T-cell (primary cell): ENCODE measurements around the gene VAMP2. TPM values are rescaled to one million over a fixed set of nuclear protein-coding genes. Genes with fewer than 3 reads are reported as not detected.
A peak's percentile ranks its signal among the peaks of the same experiment; 100 is the strongest.

Experiments used
- ATAC-seq, 4 experiments: fragments of 200-7000 bp in 3 of 4; fragments of 150-1000 bp in 1 of 4; cut with Tn5 transposase; replicated peaks in 1 of 4; 1 replicate in 3 of 4; 2 replicates in 1 of 4; pipeline ENCODE4 v1.10.0; 2021; ENCODE audit warnings: moderate library complexity in 3 of 4, mild to moderate bottlenecking in 2 of 4, moderate number of reproducible peaks in 1 of 4
- CTCF ChIA-PET, 2 donors: fragments of 300-600 bp; sonication (Branson Sonifier 250); formaldehyde crosslinking; loops; one replicate each; lab custom pipeline; 2022; ENCODE audit warnings: antibody characterized with exemption in 2 of 2; lab: Charles Lee
- POLR2A ChIA-PET, 2 donors: fragments of 300-600 bp; sonication (Branson Sonifier 250); formaldehyde crosslinking; loops; one replicate each; lab custom pipeline; 2022; ENCODE audit warnings: antibody characterized with exemption in 2 of 2; lab: Charles Lee
- DNase-seq, 35 experiments: peaks; one replicate each; pipeline versions ENCODE4 v3.0.0 to v3.0.0-alpha.2; 2013 to 2023
- H3K27ac ChIP-seq: one replicate; pipeline ENCODE4 v1.5.1; 2013; ENCODE audit warnings: low read length
- H3K27me3 ChIP-seq, 2 experiments: replicated peaks in 1 of 2; 1 replicate in 1 of 2; 2 replicates in 1 of 2; pipeline versions ENCODE4 v1.6.1 to v1.7.0; 2013; ENCODE audit warnings: low read length in 1 of 2, mixed read lengths in 1 of 2; ENCODE audit not compliant: control insufficient read depth in 2 of 2, insufficient read depth in 2 of 2; ENCODE audit errors: extremely low read depth in 1 of 2
- H3K36me3 ChIP-seq, 2 donors: 1 replicate in 1 of 2; 2 replicates in 1 of 2; pipeline versions ENCODE4 v1.6.1 to v1.7.0; 2013; ENCODE audit warnings: low read length in 1 of 2; ENCODE audit not compliant: control insufficient read depth in 2 of 2, insufficient read depth in 1 of 2; ENCODE audit errors: extremely low read depth in 1 of 2
- H3K4me1 ChIP-seq, 2 experiments: 1 replicate in 1 of 2; 2 replicates in 1 of 2; pipeline versions ENCODE4 v1.6.1 to v1.7.0; 2013; ENCODE audit warnings: low read length in 2 of 2, mixed read lengths in 1 of 2; ENCODE audit not compliant: insufficient read depth in 2 of 2, control insufficient read depth in 1 of 2; ENCODE audit errors: extremely low read depth in 1 of 2
- H3K4me3 ChIP-seq, 2 donors: 1 replicate in 1 of 2; 2 replicates in 1 of 2; pipeline versions ENCODE4 v1.5.1 to v1.7.0; 2013; ENCODE audit warnings: mild to moderate bottlenecking in 2 of 2, low read length in 1 of 2, moderate library complexity in 1 of 2; ENCODE audit not compliant: control insufficient read depth in 1 of 2; ENCODE audit errors: extremely low read depth in 1 of 2
- H3K9me3 ChIP-seq: 2 replicates; pipeline ENCODE4 v1.7.0; 2013
- H3K27ac Mint-ChIP-seq, 2 donors: one replicate each; pipeline ENCODE4 v1.8.0; 2020 to 2021; ENCODE audit warnings: mild to moderate bottlenecking in 2 of 2, mixed read lengths in 2 of 2
- H3K27me3 Mint-ChIP-seq, 2 donors: one replicate each; pipeline ENCODE4 v1.8.0; 2021 to 2022; ENCODE audit warnings: mixed read lengths in 2 of 2
- H3K36me3 Mint-ChIP-seq: one replicate; pipeline ENCODE4 v1.8.0; 2021; ENCODE audit warnings: mixed read lengths
- H3K4me1 Mint-ChIP-seq, 3 donors: one replicate each; pipeline ENCODE4 v1.8.0; 2020 to 2022; ENCODE audit warnings: mixed read lengths in 3 of 3, mild to moderate bottlenecking in 1 of 3
- H3K4me3 Mint-ChIP-seq, 3 donors: one replicate each; pipeline ENCODE4 v1.8.0; 2020 to 2022; ENCODE audit warnings: mild to moderate bottlenecking in 3 of 3, mixed read lengths in 3 of 3, moderate library complexity in 3 of 3
- H3K9me3 Mint-ChIP-seq, 3 donors: one replicate each; pipeline ENCODE4 v1.8.0; 2020 to 2022; ENCODE audit warnings: mixed read lengths in 3 of 3
- WGBS: methylation state at CpG from one replicate; pipeline ENCODE4 v1.1.5; 2013; ENCODE audit warnings: missing lambda C conversion rate; ENCODE audit not compliant: insufficient coverage; 5-methylcytosine and 5-hydroxymethylcytosine counted together
- total RNA-seq, 35 experiments: library from RNA in 6 of 35; stranded (reverse) in 6 of 35; fragments of 120-200 nt in 1 of 35; gene quantifications; one replicate each; pipeline versions ENCODE4 v1.2.1 to v1.2.4 and lab custom pipeline; 2013 to 2026

Gene VAMP2
- total RNA-seq, 5 donors from 2014 or later (not counting 1 experiment from before 2014, with no cell fraction given): 160 to 243 (median 186) TPM

DNA sequence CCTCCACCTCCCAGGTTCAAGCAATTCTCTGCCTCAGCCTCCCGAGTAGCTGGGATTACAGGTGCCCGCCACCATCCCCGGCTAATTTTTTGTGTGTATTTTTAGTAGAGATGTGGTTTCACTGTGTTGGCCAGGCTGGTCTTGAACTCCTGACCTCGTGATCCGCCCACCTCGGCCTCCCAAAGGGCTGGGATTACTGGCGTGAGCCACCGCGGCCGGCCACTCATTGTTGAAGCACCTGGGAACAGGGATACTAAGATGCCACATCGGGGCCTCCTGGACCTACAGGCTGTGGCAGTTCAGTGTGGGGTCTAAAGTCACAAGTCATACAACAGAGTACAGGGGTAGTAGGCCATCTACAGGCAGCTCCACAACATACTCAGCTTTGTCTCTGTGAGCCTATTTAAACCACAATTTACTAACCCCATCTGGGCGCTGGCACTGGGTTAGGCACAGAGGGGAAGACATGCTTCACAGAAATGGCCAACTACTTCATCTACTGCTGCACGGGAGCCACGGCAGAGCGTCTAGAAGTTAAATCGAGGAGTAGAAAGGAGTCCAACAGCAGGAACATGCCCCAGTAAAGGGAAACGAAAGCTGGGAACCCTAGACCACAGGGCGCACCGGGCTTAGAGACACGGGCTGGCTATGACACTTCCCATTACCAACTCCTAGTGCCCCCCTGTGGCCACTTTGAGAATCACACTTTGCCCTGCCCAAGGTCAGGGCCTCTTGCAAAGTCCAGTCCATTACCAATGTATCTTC lies 4.3 kb downstream of the VAMP2 start:
- ChIA-PET CTCF (interaction anchor here (0.5 to 2.0 kb wide), 12 partner anchors 15 to 125 kb away, joined by 3 to 10 read pairs (median 5); no protein-coding TSS in a partner anchor), POLR2A (interaction anchor here in 1 of 2 donors (0.6 to 1.2 kb wide), 2 partner anchors 17 to 30 kb away, joined by 4 to 8 read pairs; no protein-coding TSS in a partner anchor)
- H3K27me3 ChIP-seq: no peaks in the 10 kb centered on the region
- Mint-ChIP-seq H3K27me3 (no peaks in the 10 kb centered on the region), H3K4me1 (peaks cover 45 to 60% (median 45%) of the 10 kb centered on the region in 3 donors), H3K9me3 (no peaks in the 10 kb centered on the region), H3K4me3 (peak overlapping the region; percentile 14 to 51 (median 26)), H3K36me3 (peaks cover 30% of the 10 kb centered on the region), H3K27ac (peak overlapping the region; percentile 87 to 88)
- H3K4me3 ChIP-seq: no peak overlapping the region
- peak; percentile 58 to 91 (median 79) for DNase-seq
- no peaks in the 10 kb centered on the region for H3K9me3 ChIP-seq
- H3K4me1 ChIP-seq: peaks cover 35 to 88% of the 10 kb centered on the region in 2 experiments
- no peak for ATAC-seq
- H3K36me3 ChIP-seq: peaks cover 9 to 33% of the 10 kb centered on the region in 2 donors
- WGBS: 43% methylated on average over 9 of the region's 20 CpGs
- peak overlapping the region; percentile 93 for H3K27ac ChIP-seq

DNA sequence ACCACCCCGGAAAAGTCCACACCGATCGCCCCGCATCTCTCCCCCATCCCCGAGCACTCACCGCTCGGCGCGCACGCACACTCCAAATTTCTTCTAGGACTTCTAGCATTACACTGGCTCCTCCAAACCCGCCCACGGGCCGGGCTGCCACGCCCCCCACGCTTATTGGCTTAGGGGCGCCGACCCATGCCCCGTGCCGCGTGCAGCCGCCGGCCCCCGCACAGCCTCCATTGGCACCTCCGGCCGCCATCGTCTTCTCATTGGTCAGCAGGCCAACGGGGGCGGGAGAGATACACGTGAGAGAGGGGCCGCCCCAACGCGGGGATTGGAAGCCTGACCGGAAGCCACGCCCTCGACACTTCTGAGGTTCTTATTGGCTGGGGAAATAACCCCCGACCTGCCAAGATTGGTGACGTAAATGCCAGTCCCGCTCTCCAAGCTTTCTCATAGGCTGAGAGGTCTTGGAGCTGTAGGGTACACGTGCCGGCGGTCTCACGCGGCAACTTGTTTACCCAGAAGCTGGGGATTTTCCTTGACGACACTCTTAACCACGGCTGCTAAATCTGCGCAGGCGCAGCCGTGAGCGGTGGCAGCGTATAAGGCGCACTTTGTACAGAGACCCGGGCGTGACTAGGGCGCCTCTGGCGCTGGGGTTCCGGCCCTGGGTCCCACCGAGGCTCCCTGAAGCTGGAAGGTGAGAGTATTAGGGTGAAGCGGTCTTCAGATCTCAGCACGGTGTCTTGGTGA lies 6.3 kb downstream of the VAMP2 start:
- peaks cover 26% of the 10 kb centered on the region for H3K36me3 Mint-ChIP-seq
- H3K27me3 Mint-ChIP-seq: no peaks in the 10 kb centered on the region
- peak overlapping the region; percentile 100 for H3K27ac ChIP-seq
- peak overlapping the region; percentile 91 to 96 for H3K4me3 ChIP-seq
- ChIA-PET CTCF (interaction anchor here in 1 of 2 donors (0.6 to 2.4 kb wide), 8 partner anchors 12 to 274 kb away, joined by 3 to 15 read pairs (median 4); partner anchors contain the start of genes ALOXE3 and SLC25A35), POLR2A (interaction anchor here (0.7 to 1.5 kb wide), 16 partner anchors 8 to 92 kb away, joined by 3 to 20 read pairs (median 6); partner anchors contain the start of gene CTC1 (in 1 of the 2))
- H3K27ac Mint-ChIP-seq: no peak overlapping the region
- peaks cover 34 to 93% of the 10 kb centered on the region in 2 experiments for H3K4me1 ChIP-seq
- no peaks in the 10 kb centered on the region for H3K27me3 ChIP-seq
- ATAC-seq (peak; percentile 75 to 86 (median 85)), DNase-seq (peak; percentile 99 to 100 (median 100))
- H3K36me3 ChIP-seq: peaks cover 9 to 31% of the 10 kb centered on the region in 2 donors
- under 1% methylated on average over 52 of the region's 59 CpGs for WGBS
- no peaks in the 10 kb centered on the region for H3K9me3 Mint-ChIP-seq
- peaks cover 39 to 70% (median 54%) of the 10 kb centered on the region in 3 donors for H3K4me1 Mint-ChIP-seq
- H3K9me3 ChIP-seq: no peaks in the 10 kb centered on the region
- H3K4me3 Mint-ChIP-seq: no peak overlapping the region

DNA sequence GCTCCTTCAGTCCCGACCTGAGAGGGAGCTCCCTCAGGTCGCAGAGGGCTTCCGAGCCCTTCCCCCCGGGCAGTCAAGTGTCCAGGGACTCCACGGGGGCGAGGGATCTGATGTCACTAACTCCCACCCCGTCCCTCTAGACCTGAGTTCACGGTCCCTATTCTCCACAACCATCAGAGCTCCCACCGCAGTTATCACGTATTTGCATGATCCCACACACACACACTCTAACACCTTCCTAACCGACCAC lies 6.8 kb downstream of the VAMP2 start:
- H3K27ac ChIP-seq: peak overlapping the region; percentile 100
- H3K27me3 Mint-ChIP-seq: no peaks in the 10 kb centered on the region
- ChIA-PET POLR2A (interaction anchor here (0.5 to 1.5 kb wide), 11 partner anchors 8 to 36 kb away, joined by 4 to 20 read pairs (median 5); no protein-coding TSS in a partner anchor), CTCF (interaction anchor here in 1 of 2 donors (0.8 to 2.4 kb wide), 5 partner anchors 12 to 37 kb away, joined by 4 to 15 read pairs (median 7); partner anchors contain the start of gene ALOXE3)
- H3K4me3 ChIP-seq: peak overlapping the region; percentile 91 to 96
- peaks cover 5 to 26% of the 10 kb centered on the region in 2 donors for H3K36me3 ChIP-seq
- H3K9me3 Mint-ChIP-seq: no peaks in the 10 kb centered on the region
- no peaks in the 10 kb centered on the region for H3K9me3 ChIP-seq
- H3K4me1 ChIP-seq: peaks cover 30 to 92% of the 10 kb centered on the region in 2 experiments
- H3K27me3 ChIP-seq: no peaks in the 10 kb centered on the region
- peaks cover 37 to 67% (median 52%) of the 10 kb centered on the region in 3 donors for H3K4me1 Mint-ChIP-seq
- no peak overlapping the region for H3K27ac Mint-ChIP-seq
- DNase-seq (no peak), ATAC-seq (no peak)
- H3K36me3 Mint-ChIP-seq: peaks cover 21% of the 10 kb centered on the region
- no peak overlapping the region for H3K4me3 Mint-ChIP-seq
- WGBS: 3% methylated on average over 11 of the region's 11 CpGs

DNA sequence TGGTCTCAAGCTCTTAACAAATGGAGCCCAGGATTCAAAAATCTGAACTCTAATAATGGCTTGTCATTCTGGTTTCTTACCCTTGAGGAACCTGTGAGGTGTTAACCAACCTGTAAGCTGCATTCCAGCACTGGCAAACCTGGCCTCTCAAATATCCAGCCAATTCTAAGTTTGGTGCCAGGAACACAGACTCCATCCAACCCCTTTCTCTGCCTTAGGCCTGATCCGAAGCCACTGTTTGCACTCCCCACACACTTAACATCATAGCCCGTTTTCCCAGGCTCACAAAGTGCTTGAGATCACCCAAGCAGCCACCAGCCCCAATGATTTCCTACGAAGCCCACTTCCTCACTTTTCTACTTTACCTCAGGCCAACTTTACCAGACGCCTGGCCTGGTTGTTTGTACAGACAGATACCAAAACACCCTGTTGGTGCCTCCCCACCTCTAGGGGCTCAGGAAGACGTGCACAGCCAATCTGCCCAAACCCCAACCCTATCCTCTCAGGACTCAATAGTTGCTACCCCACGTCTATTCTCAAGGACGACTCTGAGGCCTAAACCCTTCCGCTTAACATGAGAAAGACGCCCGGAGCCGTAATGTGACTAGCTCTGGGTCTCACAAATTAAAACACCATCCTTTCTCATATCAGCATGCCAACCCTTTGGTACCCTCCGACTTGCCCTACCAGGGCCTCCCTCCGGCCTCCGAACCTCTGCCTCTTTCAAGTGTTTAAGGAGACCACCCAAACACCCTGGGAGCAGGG lies 7.3 kb downstream of the VAMP2 start:
- no peaks in the 10 kb centered on the region for H3K27me3 Mint-ChIP-seq
- H3K4me1 Mint-ChIP-seq: peaks cover 35 to 67% (median 52%) of the 10 kb centered on the region in 3 donors

GRCh38 chr17:8154608-8155155 lies 8.1 kb downstream of the VAMP2 start:
- Histone ChIP-seq H3K4me1 (peaks cover 28 to 92% of the 10 kb centered on the region in 2 experiments), H3K27ac (peak overlapping the region; percentile 100), H3K27me3 (no peaks in the 10 kb centered on the region), H3K4me3 (peak overlapping the region; percentile 91 to 96), H3K36me3 (peaks cover 9 to 22% of the 10 kb centered on the region in 2 donors), H3K9me3 (no peaks in the 10 kb centered on the region)
- Mint-ChIP-seq H3K9me3 (no peaks in the 10 kb centered on the region), H3K4me3 (no peak overlapping the region), H3K27ac (no peak overlapping the region), H3K4me1 (peaks cover 35 to 67% (median 51%) of the 10 kb centered on the region in 3 donors), H3K27me3 (no peaks in the 10 kb centered on the region), H3K36me3 (peaks cover 11% of the 10 kb centered on the region)
- POLR2A ChIA-PET: interaction anchor here in 1 of 2 donors (0.5 to 1.6 kb wide), 2 partner anchors 19 to 26 kb away, joined by 6 to 8 read pairs; no protein-coding TSS in a partner anchor
- no peak for ATAC-seq
- CTCF ChIA-PET: no interaction called here
- DNase-seq: peak in 1 of 35 experiments; percentile 33
- 100% methylated on average over 2 of the region's 11 CpGs for WGBS

More for the DNA sequence above, 7.3 kb downstream of the VAMP2 start:
- Histone ChIP-seq H3K9me3 (no peaks in the 10 kb centered on the region), H3K4me1 (peaks cover 31 to 92% of the 10 kb centered on the region in 2 experiments), H3K36me3 (peaks cover 5 to 22% of the 10 kb centered on the region in 2 donors), H3K27me3 (no peaks in the 10 kb centered on the region), H3K4me3 (peak overlapping the region; percentile 91 to 96), H3K27ac (peak overlapping the region; percentile 100)
- Mint-ChIP-seq H3K4me3 (no peak overlapping the region), H3K27ac (no peak overlapping the region), H3K36me3 (peaks cover 17% of the 10 kb centered on the region), H3K9me3 (no peaks in the 10 kb centered on the region)
- WGBS: 46% methylated on average over 14 of the region's 14 CpGs
- no peak for ATAC-seq
- POLR2A ChIA-PET: interaction anchor here (0.5 to 1.5 kb wide), 10 partner anchors 12 to 505 kb away, joined by 3 to 20 read pairs (median 4); no protein-coding TSS in a partner anchor
- DNase-seq: peak in 10 of 35 experiments; percentile 41 to 60 (median 52)
- CTCF ChIA-PET: interaction anchor here in 1 of 2 donors (0.8 to 2.4 kb wide), 4 partner anchors 13 to 36 kb away, joined by 4 to 15 read pairs (median 8); partner anchors contain the start of gene ALOXE3
